Lung microvascular endothelial cell (primary cell): ENCODE measurements around the gene PRKN. TPM values are rescaled to one million over a fixed set of nuclear protein-coding genes. Genes with fewer than 3 reads are reported as not detected.

Experiments
- total RNA-seq: library from RNA; depleted of rRNA; stranded (reverse); fragments of >200 nt; gene quantifications from 2 replicates; pipeline ENCODE4 v1.2.1, GENCODE V29; 2014

The PRKN gene
- total RNA-seq, 1 donor from 2014 or later: 0.40 TPM

Other genes with a start within 250 kb of the PRKN start
- 0.20 and 0.22 TPM in 2 replicates for gene PACRG, start 208 bp upstream of the PRKN start, total RNA-seq